ENCODE results near the gene TFDP1. TPM values are rescaled to one million over a fixed set of nuclear protein-coding genes. Genes with fewer than 3 reads are reported as not detected.

The TFDP1 gene
- total RNA-seq, 1 donor from 2014 or later = 54.4 TPM

DNA sequence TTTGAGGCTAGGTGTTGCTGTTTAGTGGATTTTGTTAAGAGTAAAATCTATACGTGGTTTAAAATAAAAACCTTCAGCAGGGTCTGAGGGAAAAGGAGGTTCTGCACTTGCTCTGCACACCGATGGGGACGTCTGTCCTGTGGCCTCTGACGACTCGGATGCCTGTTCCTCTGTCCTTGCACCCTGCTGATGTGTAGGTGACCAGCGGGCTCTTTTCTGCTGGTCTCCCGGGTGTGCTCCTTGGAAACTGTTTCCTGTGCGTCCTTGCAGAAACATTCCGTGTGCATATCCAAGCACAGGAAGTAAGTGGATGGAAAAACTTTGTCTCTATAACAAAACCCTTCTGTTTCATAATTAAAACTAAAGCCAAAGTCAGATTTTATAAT, 69.6 kb downstream of the TFDP1 start:
- Histone ChIP-seq H3K4me3 (ENCODE audit: low read depth, low read length) (no peak overlapping the region), H3K27me3 (ENCODE audit: control insufficient read depth, insufficient read depth, low read length) (peaks cover 5% of the 10 kb centered on the region), H3K36me3 (ENCODE audit: control insufficient read depth, insufficient read depth, low read length) (no peaks in the 10 kb centered on the region)
- no peak for DNase-seq (ENCODE audit: low read depth)
- TF ChIP-seq, protein P1, sequence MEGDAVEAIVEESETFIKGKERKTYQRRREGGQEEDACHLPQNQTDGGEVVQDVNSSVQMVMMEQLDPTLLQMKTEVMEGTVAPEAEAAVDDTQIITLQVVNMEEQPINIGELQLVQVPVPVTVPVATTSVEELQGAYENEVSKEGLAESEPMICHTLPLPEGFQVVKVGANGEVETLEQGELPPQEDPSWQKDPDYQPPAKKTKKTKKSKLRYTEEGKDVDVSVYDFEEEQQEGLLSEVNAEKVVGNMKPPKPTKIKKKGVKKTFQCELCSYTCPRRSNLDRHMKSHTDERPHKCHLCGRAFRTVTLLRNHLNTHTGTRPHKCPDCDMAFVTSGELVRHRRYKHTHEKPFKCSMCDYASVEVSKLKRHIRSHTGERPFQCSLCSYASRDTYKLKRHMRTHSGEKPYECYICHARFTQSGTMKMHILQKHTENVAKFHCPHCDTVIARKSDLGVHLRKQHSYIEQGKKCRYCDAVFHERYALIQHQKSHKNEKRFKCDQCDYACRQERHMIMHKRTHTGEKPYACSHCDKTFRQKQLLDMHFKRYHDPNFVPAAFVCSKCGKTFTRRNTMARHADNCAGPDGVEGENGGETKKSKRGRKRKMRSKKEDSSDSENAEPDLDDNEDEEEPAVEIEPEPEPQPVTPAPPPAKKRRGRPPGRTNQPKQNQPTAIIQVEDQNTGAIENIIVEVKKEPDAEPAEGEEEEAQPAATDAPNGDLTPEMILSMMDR (IDR thresholded peaks at IDR 0.05; ENCODE audit: insufficient read depth, low read length, poor library complexity, severe bottlenecking) = no peak

DNA sequence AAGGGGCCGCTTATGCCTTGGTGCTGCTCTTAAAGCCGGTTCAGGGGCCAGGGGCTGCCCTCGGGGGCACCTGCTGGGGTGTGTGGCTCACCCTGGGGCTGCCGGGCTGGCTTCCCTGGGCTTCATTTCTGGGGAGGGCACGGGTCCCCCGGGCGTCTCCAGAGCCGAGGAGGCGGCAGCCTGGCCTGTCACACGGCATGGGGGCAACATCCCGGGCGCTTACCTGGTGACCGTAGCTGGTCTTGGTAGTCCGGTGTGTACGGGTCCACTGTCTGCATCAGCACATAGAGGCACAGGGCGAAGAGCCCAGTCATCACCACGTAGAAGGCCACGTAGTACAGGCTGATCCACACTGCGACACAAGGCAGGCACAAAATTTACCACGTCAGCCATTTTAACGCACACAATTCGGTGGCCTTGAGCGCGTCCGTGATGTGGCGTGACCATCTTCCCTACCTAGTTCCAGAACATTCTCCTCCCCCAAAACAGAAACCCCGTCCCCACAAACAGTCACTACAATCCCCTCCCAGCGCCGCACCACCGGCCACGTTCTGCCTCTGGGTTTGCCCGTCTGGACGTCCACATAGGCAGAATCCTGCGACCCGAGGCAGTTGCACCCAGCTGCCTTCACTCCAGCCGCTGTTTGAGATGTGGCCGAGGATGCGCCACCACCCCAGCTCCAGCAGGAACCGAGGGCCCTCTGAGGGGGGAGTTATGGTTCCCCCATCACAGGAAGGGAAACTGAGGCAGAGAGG, 70.2 kb downstream of the TFDP1 start:
- DNase-seq (ENCODE audit: low read depth) = no peak
- TF ChIP-seq, protein P1 (IDR thresholded peaks at IDR 0.05; ENCODE audit: insufficient read depth, low read length, poor library complexity, severe bottlenecking) = no peak
- Histone ChIP-seq H3K4me3 (ENCODE audit: low read depth, low read length) (no peak overlapping the region), H3K27me3 (ENCODE audit: control insufficient read depth, insufficient read depth, low read length) (peaks cover 5% of the 10 kb centered on the region), H3K36me3 (ENCODE audit: control insufficient read depth, insufficient read depth, low read length) (no peaks in the 10 kb centered on the region)

DNA sequence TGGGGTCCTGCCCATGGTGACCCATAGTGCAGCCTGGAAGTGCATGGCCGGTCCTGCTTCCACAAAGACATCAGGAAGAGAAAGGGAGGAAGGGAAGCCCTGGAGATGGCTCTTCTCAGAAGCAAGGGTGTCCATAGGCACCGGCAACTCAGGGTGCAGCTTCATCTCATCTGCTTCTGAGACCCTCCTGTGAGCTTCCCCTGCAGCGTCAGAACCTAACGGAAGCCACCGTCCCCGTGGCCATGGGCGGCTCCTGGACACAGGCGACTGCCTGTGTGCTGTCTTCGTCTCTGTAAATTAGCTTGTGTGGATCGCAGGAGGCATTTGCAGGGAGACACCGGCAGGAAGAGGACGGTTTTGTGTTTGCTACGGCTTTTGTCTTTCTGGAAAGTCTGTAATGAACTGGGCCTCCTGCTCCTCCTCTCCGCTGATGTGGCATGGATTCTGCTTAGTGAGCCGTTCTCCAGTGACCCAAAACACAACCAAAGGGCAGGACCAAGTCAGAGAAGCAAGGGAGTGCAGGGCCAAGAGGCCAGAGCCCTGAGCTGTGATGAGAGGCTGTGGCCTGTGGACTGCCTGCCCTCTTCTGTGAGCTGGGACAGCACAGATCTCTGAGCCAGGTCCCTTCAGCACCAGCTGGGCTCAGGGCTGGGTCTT, 70.9 kb downstream of the TFDP1 start:
- Histone ChIP-seq H3K27me3 (ENCODE audit: control insufficient read depth, insufficient read depth, low read length) (peaks cover 5% of the 10 kb centered on the region), H3K4me3 (ENCODE audit: low read depth, low read length) (no peak overlapping the region), H3K36me3 (ENCODE audit: control insufficient read depth, insufficient read depth, low read length) (no peaks in the 10 kb centered on the region)
- TF ChIP-seq, protein P1 (IDR thresholded peaks at IDR 0.05; ENCODE audit: insufficient read depth, low read length, poor library complexity, severe bottlenecking) = no peak
- DNase-seq (ENCODE audit: low read depth) = no peak

DNA sequence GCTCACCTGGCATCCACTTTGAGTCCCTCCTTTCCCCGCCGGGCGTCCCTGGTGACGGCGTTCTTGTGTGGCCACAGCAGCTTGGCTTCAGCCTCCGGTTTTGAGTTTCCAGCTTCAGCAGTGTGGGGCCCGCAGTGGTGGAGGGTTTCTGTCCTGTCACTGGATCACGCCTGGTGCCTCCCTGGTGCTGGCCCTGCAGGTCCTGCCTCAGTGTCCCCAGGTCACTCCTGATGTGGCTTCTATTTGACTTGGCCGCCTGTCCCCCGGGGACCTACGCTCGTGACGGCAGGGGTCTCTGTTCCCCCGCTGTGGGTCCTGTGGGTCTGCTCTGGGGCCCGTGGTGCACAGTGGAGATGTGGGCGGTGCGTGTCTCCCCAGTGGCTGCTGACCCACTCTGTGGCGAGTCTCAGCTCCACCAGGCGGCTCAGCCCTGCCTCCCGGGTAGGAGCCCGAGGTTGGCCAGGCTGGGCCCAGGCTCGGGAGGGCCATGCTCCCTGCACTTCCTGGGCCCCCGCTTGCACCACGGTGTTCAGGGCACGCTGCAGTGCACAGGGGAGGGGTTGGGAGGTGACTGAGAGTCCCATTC, 71.5 kb downstream of the TFDP1 start:
- Histone ChIP-seq H3K27me3 (ENCODE audit: control insufficient read depth, insufficient read depth, low read length) (peaks cover 5% of the 10 kb centered on the region), H3K36me3 (ENCODE audit: control insufficient read depth, insufficient read depth, low read length) (no peaks in the 10 kb centered on the region), H3K4me3 (ENCODE audit: low read depth, low read length) (no peak overlapping the region)
- TF ChIP-seq, protein P1 (IDR thresholded peaks at IDR 0.05; ENCODE audit: insufficient read depth, low read length, poor library complexity, severe bottlenecking) = no peak
- DNase-seq (ENCODE audit: low read depth) = no peak

DNA sequence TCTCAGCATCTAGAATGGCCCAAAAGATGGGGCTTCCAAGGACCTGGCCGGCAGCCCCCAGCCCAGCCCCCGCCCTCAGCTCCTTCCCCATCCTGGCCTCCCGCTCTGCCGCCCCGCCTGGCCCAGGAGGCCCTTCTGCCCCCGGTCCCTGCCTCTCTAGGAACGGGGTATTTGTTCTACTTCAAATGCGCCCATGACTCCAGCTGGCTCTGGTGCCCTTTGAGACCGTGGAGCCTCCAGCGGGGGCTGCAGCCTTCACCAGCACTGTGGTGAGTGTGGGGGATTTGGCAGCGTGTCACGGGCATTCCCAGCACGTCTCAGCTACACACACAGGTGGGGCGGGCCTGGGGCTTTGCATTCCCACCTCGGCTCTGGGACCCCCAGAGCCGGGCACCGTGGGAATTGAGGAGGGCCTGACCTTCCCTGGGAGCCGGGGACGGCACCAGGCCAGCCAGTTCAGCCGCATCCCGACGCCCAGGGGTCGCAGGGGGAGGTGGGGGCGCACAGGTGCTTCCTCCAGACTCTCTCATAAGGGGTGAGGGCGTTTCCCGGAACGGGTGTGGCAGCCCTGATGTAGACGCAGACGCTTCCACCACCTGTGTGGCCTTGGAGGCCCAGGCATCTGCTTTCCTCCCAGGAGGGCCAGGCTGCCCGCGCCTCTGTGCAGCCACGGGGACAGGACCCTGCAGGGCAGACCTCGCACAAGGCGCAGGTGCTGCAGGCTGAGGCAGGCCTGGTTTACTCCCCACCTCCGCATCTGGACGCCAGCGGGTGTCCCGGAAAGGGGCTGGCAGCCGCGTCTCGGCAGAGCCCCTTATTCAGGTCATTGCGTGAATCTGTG, 72.5 kb downstream of the TFDP1 start:
- TF ChIP-seq, protein P1 (IDR thresholded peaks at IDR 0.05; ENCODE audit: insufficient read depth, low read length, poor library complexity, severe bottlenecking) = no peak
- DNase-seq (ENCODE audit: low read depth) = no peak
- Histone ChIP-seq H3K36me3 (ENCODE audit: control insufficient read depth, insufficient read depth, low read length) (no peaks in the 10 kb centered on the region), H3K27me3 (ENCODE audit: control insufficient read depth, insufficient read depth, low read length) (peaks cover 5% of the 10 kb centered on the region), H3K4me3 (ENCODE audit: low read depth, low read length) (no peak overlapping the region)

All from kidney epithelial cell (primary cell).